HG03460 (cell line): ENCODE measurements around the gene XYLB.
"Not testable (repeated sequence)": the region's sequence is repeated elsewhere in the genome, so short reads cannot be mapped to it uniquely, and the experiment has no call there.

Source experiments
- ATAC-seq: cut with Tn5 transposase; IDR thresholded peaks from one replicate; pipeline ENCODE4 v1.9.1; 2021; ENCODE audit not compliant: unreplicated experiment

The XYLB gene

GRCh38 chr3:38386992-38387750 lies 40.6 kb downstream of the XYLB start:
- no peak for ATAC-seq

- ATAC-seq, result no peak
Measured at GRCh38 chr3:38387862-38388261, 41.3 kb downstream of the XYLB start.

- no peak for ATAC-seq
Measured at GRCh38 chr3:38392604-38393163, 46.1 kb downstream of the XYLB start.

GRCh38 chr3:38396239-38396638 lies 49.7 kb downstream of the XYLB start:
- no peak for ATAC-seq

- ATAC-seq, result no peak
Measured at GRCh38 chr3:38396861-38397260, 50.3 kb downstream of the XYLB start.

- no peak for ATAC-seq
Measured at GRCh38 chr3:38397320-38397719, 50.7 kb downstream of the XYLB start.

GRCh38 chr3:38401246-38401962 lies 54.8 kb downstream of the XYLB start:
- ATAC-seq, result no peak

- no peak for ATAC-seq
Measured at GRCh38 chr3:38404286-38404685, 57.7 kb downstream of the XYLB start.

- no peak for ATAC-seq
Measured at GRCh38 chr3:38411591-38411990, 65.0 kb downstream of the XYLB start.

GRCh38 chr3:38420758-38421157 lies 74.2 kb downstream of the XYLB start:
- not testable (repeated sequence) for ATAC-seq

GRCh38 chr3:38421679-38422336 lies 75.2 kb downstream of the XYLB start:
- no peak for ATAC-seq

- ATAC-seq, result not testable (repeated sequence)
Measured at GRCh38 chr3:38426798-38427426, 80.3 kb downstream of the XYLB start.

GRCh38 chr3:38432871-38433658 lies 86.5 kb downstream of the XYLB start:
- not testable (repeated sequence) for ATAC-seq

- ATAC-seq, result not testable (repeated sequence)
Measured at GRCh38 chr3:38433661-38434060, 87.1 kb downstream of the XYLB start.

GRCh38 chr3:38438436-38439069 lies 92.0 kb downstream of the XYLB start:
- ATAC-seq, result not testable (repeated sequence)

- not testable (repeated sequence) for ATAC-seq
Measured at GRCh38 chr3:38443205-38443604, 96.6 kb downstream of the XYLB start.

- no peak for ATAC-seq
Measured at GRCh38 chr3:38446085-38446686, 99.6 kb downstream of the XYLB start.

- ATAC-seq, result no peak
Measured at GRCh38 chr3:38446812-38447211, 100.2 kb downstream of the XYLB start.

GRCh38 chr3:38450853-38451252 lies 104.3 kb downstream of the XYLB start:
- no peak for ATAC-seq
